ENCODE results near the gene CAMKMT.
"Not testable (repeated sequence)": the region's sequence is repeated elsewhere in the genome, so short reads cannot be mapped to it uniquely, and the experiment has no call there.

The CAMKMT gene

GRCh38 chr2:44450082-44450481, 88.3 kb downstream of the CAMKMT start:
- no peak for DNase-seq

DNA sequence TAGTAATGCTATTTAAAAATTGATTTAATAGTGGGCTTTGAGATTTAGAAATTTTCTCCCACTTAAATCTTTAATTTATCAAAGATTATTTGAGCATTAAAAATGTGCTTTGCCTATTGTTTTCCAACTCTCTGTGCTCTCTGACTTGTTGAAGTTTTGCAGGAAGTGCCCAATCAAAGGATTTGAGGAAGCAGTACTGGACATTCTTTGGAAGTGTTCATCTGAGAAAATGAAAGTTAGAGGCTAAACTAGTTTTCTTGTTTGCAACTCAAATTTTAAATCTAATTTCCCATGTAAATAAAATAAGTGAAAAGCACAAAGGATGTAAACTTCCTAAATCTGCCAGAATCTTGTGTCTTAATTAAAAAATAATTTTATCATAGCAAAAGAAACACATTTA, 89.1 kb downstream of the CAMKMT start:
- DNase-seq, result no peak

- DNase-seq, result no peak
Measured at GRCh38 chr2:44452069-44452583, 90.4 kb downstream of the CAMKMT start.

- DNase-seq, result no peak
Measured at GRCh38 chr2:44453259-44453658, 91.5 kb downstream of the CAMKMT start.

DNA sequence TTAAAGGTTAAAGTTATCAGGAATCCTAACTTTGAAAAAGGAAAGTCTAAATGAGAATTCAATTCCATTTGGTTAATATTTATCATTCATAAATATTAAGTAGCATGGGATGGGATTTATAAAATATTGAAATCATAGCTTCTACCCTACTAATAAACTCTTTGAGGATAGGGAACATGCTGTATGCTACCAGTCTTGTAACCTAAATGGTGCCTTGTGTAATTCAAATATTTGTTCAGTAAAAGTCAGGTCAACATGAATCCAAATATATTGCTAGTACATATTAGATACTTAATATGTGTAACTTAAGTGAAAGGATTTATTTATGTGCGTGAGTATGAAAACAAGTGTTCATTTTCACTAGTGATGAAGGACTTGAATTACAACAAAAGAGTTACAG, 94.1 kb downstream of the CAMKMT start:
- DNase-seq, result no peak

- DNase-seq, result no peak
Measured at GRCh38 chr2:44456946-44457345, 95.2 kb downstream of the CAMKMT start.

GRCh38 chr2:44459739-44460138, 98.0 kb downstream of the CAMKMT start:
- DNase-seq, result no peak

GRCh38 chr2:44462934-44463849, 101.4 kb downstream of the CAMKMT start:
- DNase-seq, result no peak

DNA sequence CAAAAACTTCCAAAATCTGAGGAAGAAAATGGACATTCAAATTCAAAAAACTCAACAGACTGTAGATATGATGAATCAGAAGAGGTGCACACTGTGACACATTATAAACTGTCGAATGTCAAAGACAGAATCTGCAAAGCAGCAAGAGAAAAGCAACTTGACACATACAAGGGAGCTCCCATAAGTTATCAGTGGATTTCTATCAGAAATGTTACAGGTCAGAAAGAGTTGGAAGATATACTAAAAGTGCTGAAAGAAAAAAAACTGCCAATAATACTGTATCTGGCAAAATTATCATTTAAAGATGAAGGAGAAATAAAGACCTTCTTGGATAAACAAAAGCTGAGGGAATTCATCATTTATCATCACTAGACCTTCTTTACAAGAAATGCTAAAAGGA, 102.7 kb downstream of the CAMKMT start:
- no peak for DNase-seq

DNA sequence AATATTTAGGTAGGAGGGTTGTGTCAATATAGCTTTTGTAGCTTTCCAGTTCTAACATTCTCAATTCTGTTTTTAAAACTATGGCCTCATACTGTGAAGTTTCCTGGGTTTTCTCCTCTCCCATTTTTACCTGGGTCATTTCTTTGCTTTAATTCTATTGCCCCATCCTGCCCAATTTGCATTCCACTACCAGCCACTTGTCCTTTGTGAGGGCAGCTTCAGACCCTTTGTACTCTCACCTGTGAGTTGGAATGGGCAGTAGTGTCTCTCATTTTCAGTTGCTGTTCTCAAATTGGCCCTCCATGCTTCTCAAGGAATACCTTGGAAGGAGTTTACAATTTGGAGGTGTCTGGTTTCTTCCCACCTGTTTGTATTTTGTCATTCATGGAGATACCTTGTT, 108.4 kb downstream of the CAMKMT start:
- DNase-seq, result no peak

- no peak for DNase-seq
Measured at GRCh38 chr2:44477657-44478414, 116.1 kb downstream of the CAMKMT start.

GRCh38 chr2:44479127-44479887, 117.6 kb downstream of the CAMKMT start:
- DNase-seq, result peak; percentile 81

- no peak for DNase-seq
Measured at GRCh38 chr2:44480068-44480467, 118.3 kb downstream of the CAMKMT start.

DNA sequence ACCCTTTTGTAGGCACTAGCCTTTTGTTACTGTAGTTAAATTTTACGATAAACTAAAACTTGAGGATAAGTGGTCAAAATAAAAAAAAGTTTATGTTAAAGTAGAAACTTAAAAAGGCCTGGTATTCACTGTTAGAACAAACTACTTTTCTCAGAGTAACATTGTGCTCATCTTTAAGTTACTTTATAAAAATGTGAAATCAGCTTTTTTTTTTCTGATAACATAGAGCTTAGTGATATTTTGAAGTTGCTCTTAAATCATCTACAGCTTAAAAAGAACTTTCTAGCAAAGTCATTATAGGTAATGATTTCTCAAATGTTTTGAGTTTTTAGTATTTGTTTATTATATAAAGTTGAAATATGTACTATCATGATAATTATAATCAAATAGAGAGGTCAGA, 125.3 kb downstream of the CAMKMT start:
- no peak for DNase-seq

- DNase-seq, result no peak
Measured at GRCh38 chr2:44490726-44491125, 129.0 kb downstream of the CAMKMT start.

GRCh38 chr2:44494006-44494405, 132.3 kb downstream of the CAMKMT start:
- no peak for DNase-seq

GRCh38 chr2:44495035-44495434, 133.3 kb downstream of the CAMKMT start:
- no peak for DNase-seq

- no peak for DNase-seq
Measured at GRCh38 chr2:44495544-44495943, 133.8 kb downstream of the CAMKMT start.

GRCh38 chr2:44496130-44496529, 134.4 kb downstream of the CAMKMT start:
- no peak for DNase-seq

DNA sequence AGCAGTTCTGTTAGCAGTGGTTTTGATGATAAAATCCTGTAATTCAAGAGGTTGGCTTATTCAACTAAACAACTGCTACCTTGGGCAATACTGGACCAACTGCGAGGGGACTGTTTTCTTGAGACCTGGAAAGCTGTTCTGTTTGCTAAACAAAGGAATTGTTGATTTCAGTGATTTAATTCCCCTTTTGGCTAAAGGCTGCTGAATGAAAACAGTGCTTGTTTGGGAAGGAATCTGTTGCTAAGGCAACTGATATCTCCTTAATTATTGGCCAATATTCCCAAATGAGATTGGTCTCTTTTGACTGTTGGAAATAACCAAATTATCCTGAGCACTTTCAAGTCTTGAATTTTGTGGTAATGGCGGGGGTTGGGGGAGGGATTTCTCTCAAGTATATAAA, 136.8 kb downstream of the CAMKMT start:
- no peak for DNase-seq

DNA sequence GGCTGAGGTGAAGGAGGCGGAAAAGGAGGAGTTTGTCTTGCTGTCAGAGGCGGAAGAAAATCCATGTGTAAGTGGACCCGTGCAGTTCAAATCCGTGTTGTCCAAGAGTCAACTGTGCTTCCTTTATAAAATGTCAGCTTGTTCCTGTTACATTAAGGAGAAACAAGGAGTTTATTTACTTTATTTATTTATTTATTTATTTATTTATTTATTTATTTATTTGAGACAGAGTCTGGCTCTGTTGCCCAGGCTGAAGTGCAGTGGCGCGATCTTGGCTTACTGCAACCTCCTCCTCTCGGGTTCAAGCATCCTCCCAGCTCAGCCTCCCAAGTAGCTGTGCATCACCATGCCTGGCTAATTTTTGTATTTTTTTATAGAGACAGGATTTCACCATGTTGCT, 143.9 kb downstream of the CAMKMT start:
- DNase-seq, result not testable (repeated sequence)

DNA sequence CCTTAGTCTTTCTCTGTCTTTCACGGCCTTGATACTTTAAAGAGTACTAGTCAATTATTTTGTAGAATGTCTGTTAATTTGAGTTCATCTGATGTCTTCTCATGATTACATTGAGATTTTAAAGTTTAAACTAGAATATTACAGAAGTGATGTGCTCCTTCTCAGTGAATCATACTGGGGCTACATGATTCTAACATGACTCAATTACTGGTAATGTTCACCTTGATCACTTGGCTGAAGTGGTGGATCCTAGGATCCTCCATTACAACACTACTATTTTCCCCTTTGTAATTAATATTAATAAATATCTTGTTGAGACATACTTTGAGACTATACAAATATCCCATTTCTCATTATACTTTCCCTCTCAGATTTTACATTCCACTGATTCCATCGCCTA, 148.5 kb downstream of the CAMKMT start:
- no peak for DNase-seq

DNA sequence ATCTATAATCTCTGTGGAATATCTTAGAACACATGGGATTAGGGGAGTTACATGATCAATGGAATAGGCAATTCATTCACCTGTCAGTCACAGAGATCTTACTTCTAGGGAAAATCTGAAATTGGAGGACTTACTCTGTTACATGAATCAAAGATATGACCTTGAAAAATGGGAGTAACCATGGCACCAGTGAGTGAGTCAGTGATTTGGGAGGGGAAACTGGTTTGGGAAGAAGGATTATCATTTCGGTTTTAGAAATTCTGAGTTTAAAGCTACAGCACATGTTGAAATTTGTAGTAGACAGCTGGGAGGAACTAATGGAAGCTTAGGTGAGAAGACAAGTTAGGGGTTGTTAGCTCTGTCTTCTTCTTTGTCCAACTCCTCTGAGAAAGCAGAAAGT, 153.7 kb downstream of the CAMKMT start:
- no peak for DNase-seq
